H1 (cell line): Measurements from ENCODE around the gene AXIN2. TPM values are rescaled to one million over a fixed set of nuclear protein-coding genes. Genes with fewer than 3 reads are reported as not detected.

ENCODE experiments used
- MAX ChIP-seq: IDR thresholded peaks from 2 replicates; pipeline ENCODE4 v1.6.1; 2012; ENCODE audit warnings: inconsistent platforms
- NANOG ChIP-seq: IDR thresholded peaks from 2 replicates; pipeline ENCODE4 v1.6.1; 2011; ENCODE audit warnings: low read length, low read depth, mild to moderate bottlenecking, inconsistent platforms; ENCODE audit not compliant: insufficient read depth, poor library complexity, severe bottlenecking
- SAP30 ChIP-seq: fragments of 300-600 bp; sonication (generic); IDR thresholded peaks from 2 replicates; pipeline ENCODE4 v1.7.1; 2012; ENCODE audit warnings: low read length, moderate library complexity, mild to moderate bottlenecking, inconsistent platforms; ENCODE audit not compliant: insufficient read depth, insufficient replicate concordance
- SP4 ChIP-seq: IDR thresholded peaks from 2 replicates; pipeline ENCODE4 v1.6.1; 2012; ENCODE audit warnings: low read length, inconsistent platforms
- SUZ12 ChIP-seq: fragments of 200-600 bp; sonication (generic); IDR thresholded peaks from 2 replicates; pipeline ENCODE4 v1.6.1; 2012; ENCODE audit warnings: mild to moderate bottlenecking, inconsistent platforms, low read length, moderate library complexity, mixed read lengths
- polyA plus RNA-seq, 7 experiments: library from polyadenylated mRNA; depleted of rRNA in 3 of 7; stranded (reverse) in 5 of 7; unstranded in 2 of 7; fragments of >200 nt in 5 of 7; fragments of 200-250 nt in 2 of 7; gene quantifications; 1 replicate in 5 of 7; 2 replicates in 1 of 7; 4 replicates in 1 of 7; pipeline versions ENCODE4 v1.2.1 to v1.2.3, GENCODE V29; 2011 to 2013; ENCODE audit warnings: missing spikeins in 2 of 7, mixed read lengths in 2 of 7
- total RNA-seq: library from RNA; stranded (reverse); fragmentation: NEBNext Ultra II Directional; extraction: Animal tissue kit (Norgen Biotek cat#: 25700); gene quantifications from 2 replicates; pipeline ENCODE4 v1.2.1, GENCODE V29; 2021
- TF ChIP-seq, protein P1 (sequence below): IDR thresholded peaks from 2 replicates; pipeline ENCODE4 v1.6.1; 2012; ENCODE audit warnings: inconsistent platforms

Gene AXIN2
- total and polyA plus RNA-seq, 2 of the 8 experiments (the other 6 are each of a cell fraction or from before 2014, with no cell fraction given): 17.7 to 33.4 TPM

DNA sequence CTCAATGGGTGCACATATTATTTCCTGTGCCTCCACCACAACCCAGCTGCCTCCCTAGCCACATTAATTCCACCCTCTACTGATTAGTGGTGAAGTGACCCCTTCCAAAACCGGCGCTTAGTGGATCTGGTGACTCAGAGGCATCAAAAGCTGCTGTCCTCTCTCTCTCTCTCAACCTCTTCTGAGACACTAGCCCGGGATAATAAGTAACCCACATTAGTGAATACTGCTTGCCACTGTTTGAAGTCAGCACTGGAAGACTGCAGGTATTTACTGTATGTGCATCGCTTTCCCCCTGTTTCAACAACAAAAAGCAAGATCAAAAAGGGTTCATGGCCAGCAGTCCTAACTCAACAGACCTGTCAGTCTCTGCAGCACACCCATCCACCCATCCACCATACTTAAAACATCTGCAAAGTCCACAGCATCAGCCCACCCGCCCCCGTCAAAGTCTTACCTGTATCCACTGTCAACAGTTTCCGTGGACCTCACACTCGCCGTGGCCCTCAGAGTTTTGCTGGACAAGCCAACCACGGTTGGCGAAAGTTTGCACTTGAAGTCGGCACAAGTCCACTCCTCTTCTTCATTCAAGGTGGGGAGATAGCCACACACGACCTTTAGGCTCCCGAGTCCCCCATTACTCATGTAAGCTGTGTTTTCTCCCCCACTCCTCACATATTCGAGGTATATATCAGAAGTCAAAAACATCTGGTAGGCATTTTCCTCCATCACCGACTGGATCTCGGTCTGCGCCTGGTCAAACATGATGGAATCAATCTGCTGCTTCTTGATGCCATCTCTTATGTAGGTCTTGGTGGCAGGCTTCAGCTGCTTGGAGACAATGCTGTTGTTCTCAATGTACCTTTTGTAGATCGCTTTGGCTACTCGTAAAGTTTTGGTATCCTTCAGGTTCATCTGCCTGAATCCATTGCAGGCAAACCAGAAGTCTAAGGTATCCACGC, 3.8 kb downstream of the AXIN2 start (continued):
- TF ChIP-seq SAP30 (no peak), SUZ12 (no peak), NANOG (no peak), SP4 (no peak), MAX (no peak)
- TF ChIP-seq, protein P1, sequence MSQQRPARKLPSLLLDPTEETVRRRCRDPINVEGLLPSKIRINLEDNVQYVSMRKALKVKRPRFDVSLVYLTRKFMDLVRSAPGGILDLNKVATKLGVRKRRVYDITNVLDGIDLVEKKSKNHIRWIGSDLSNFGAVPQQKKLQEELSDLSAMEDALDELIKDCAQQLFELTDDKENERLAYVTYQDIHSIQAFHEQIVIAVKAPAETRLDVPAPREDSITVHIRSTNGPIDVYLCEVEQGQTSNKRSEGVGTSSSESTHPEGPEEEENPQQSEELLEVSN: no peak
- TF ChIP-seq, all 59 proteins: peak for 0
